ENCODE data around the gene FGF5. TPM values are rescaled to one million over a fixed set of nuclear protein-coding genes. Genes with fewer than 3 reads are reported as not detected.

Gene FGF5
- total and polyA plus RNA-seq, 2 of the 13 experiments (the other 11 are each of a cell fraction or from before 2014, with no cell fraction given), result not detected

DNA sequence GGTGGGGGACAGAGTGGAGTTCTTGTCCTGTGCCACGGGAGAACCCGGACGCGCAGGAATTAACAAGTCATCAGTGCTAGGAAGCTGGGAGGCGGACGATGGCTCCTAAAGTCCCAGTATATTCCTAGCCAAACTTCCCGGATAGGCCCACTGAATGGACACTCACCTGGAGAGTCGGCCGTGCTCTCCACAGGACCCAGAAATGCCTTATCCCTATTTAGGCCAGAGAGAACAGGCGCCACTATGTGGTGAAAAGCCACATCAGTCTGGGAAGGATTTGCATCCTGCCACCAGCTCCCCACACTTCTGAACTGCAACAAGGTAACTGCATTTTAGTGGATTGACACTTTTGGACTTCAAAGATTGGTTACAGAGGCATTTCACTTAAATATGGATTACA, 70.1 kb downstream of the FGF5 start:
- Histone ChIP-seq H3K36me3 (replicated peaks in 1 of 2; ENCODE audit: control insufficient read depth in 1 of 2, insufficient read depth in 2 of 2, low read length in 2 of 2) (no peaks in the 10 kb centered on the region), H3K27ac (ENCODE audit: extremely low read length, insufficient read depth, low read length) (no peak overlapping the region), H3K27me3 (ENCODE audit: control insufficient read depth in 1 of 2, insufficient read depth in 2 of 2, low read length in 2 of 2) (peaks cover 0 to 14% of the 10 kb centered on the region in 2 experiments; a peak in 2 of 5 replicates), H3K4me2 (ENCODE audit: low read depth, low read length) (peak overlapping the region; percentile 97), H3K4me1 (ENCODE audit: insufficient read depth, low read length) (peaks cover 9% of the 10 kb centered on the region), H3K9me3 (ENCODE audit: low read length) (no peaks in the 10 kb centered on the region; the same call in 1 of the 2 replicates), H3K9ac (ENCODE audit: insufficient read depth, low read depth, low read length) (no peak overlapping the region), H3K79me2 (ENCODE audit: insufficient read depth, low read length) (no peaks in the 10 kb centered on the region), H3K4me3 (replicated peaks in 1 of 3; ENCODE audit: insufficient read depth in 1 of 3, low read depth in 2 of 3, low read length in 3 of 3) (peak overlapping the region in 1 of 3 experiments; percentile 77; a peak in 1 of 6 replicates), H4K20me1 (ENCODE audit: insufficient read depth, low read length) (peaks cover 2% of the 10 kb centered on the region; the same call in 1 of the 2 replicates), H2AFZ (ENCODE audit: low read length) (no peak overlapping the region)
- DNase-seq (ENCODE audit: low spot score) (peak; percentile 13), ATAC-seq (peak; percentile 79), FAIRE-seq (peak; percentile 34)
- in situ Hi-C loops (cut with HindIII; ENCODE audit: extremely low pct_ligation_motif_present, low pct_unique_long_range_greater_than_20kb), result no loop called here
- TF ChIP-seq STAG1 (CRISPR knock-in tag; IDR thresholded peaks at IDR 0.05), result peak; percentile 30; the same call in 1 of the 2 replicates
- TF ChIP-seq NONO (IDR thresholded peaks at IDR 0.05), result no peak
- TF ChIP-seq NONO (CRISPR knock-in tag; conservative IDR thresholded peaks at IDR 0.05), result no peak
- TF ChIP-seq, protein P1, sequence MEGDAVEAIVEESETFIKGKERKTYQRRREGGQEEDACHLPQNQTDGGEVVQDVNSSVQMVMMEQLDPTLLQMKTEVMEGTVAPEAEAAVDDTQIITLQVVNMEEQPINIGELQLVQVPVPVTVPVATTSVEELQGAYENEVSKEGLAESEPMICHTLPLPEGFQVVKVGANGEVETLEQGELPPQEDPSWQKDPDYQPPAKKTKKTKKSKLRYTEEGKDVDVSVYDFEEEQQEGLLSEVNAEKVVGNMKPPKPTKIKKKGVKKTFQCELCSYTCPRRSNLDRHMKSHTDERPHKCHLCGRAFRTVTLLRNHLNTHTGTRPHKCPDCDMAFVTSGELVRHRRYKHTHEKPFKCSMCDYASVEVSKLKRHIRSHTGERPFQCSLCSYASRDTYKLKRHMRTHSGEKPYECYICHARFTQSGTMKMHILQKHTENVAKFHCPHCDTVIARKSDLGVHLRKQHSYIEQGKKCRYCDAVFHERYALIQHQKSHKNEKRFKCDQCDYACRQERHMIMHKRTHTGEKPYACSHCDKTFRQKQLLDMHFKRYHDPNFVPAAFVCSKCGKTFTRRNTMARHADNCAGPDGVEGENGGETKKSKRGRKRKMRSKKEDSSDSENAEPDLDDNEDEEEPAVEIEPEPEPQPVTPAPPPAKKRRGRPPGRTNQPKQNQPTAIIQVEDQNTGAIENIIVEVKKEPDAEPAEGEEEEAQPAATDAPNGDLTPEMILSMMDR (CRISPR knock-in tag; IDR thresholded peaks at IDR 0.05), result peak; percentile 48
- TF ChIP-seq DPF2 (CRISPR knock-in tag; IDR thresholded peaks at IDR 0.05; ENCODE audit: borderline replicate concordance, low read depth), result no peak
- TF ChIP-seq DMAP1 (CRISPR knock-in tag; IDR thresholded peaks at IDR 0.05), result no peak
- intact Hi-C loops (cut with micrococcal nuclease; ENCODE audit: unreplicated experiment), result loop anchor here (5.0 kb wide), 2 partner anchors 114 to 1384 kb away; no protein-coding TSS in a partner anchor
- POLR2A ChIA-PET, result no interaction called here
- CTCF ChIA-PET (ENCODE audit: low intra/inter-chr PET ratio, low total read pairs), result no interaction called here
- BruUV-seq (replicated peaks), result no TSS peak
- 33% methylated on average over 5 of the region's 10 CpGs for WGBS (ENCODE audit: low lambda C conversion rate)

DNA sequence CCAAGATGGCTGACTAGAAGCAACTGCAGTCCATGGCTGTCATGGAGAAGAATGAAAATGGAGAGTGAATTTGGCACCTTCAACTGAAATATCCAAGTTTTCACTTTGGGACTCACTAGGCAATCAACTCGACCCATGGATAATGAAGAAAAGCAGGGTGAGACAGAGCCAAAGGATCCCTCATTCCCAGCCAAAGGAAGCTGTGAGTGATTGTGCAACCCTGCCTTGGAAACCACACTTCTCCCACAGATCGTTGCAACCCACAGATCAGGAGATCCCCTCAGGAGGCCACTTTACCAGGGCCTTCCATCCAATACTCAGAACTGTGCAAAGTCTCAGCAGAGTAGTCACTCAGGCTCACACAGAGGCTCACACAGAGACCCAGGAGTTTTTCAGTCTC, 73.6 kb downstream of the FGF5 start:
- H3K79me2 ChIP-seq (ENCODE audit: insufficient read depth, low read length), result no peaks in the 10 kb centered on the region
- no peaks in the 10 kb centered on the region for H3K36me3 ChIP-seq (replicated peaks in 1 of 2; ENCODE audit: control insufficient read depth in 1 of 2, insufficient read depth in 2 of 2, low read length in 2 of 2)
- H3K27ac ChIP-seq (ENCODE audit: extremely low read length, insufficient read depth, low read length), result no peak overlapping the region
- intact Hi-C loops (cut with micrococcal nuclease; ENCODE audit: unreplicated experiment) (no loop called here), in situ Hi-C loops (cut with HindIII; ENCODE audit: extremely low pct_ligation_motif_present, low pct_unique_long_range_greater_than_20kb) (no loop called here)
- no peak for DNase-seq (ENCODE audit: low spot score)
- CTCF ChIA-PET (ENCODE audit: low intra/inter-chr PET ratio, low total read pairs), result no interaction called here
- POLR2A ChIA-PET, result no interaction called here
- H3K4me3 ChIP-seq (replicated peaks in 1 of 3; ENCODE audit: insufficient read depth in 1 of 3, low read depth in 2 of 3, low read length in 3 of 3), result no peak overlapping the region
- H3K9me3 ChIP-seq (ENCODE audit: low read length), result no peaks in the 10 kb centered on the region; the same call in 1 of the 2 replicates
- TF ChIP-seq CEBPB (IDR thresholded peaks at IDR 0.05; ENCODE audit: borderline replicate concordance, low read depth, low read length), result peak; percentile 57; the same call in 1 of the 2 replicates
- TF ChIP-seq SKI (IDR thresholded peaks at IDR 0.05; ENCODE audit: partially characterized antibody), result no peak
- TF ChIP-seq, protein P2, sequence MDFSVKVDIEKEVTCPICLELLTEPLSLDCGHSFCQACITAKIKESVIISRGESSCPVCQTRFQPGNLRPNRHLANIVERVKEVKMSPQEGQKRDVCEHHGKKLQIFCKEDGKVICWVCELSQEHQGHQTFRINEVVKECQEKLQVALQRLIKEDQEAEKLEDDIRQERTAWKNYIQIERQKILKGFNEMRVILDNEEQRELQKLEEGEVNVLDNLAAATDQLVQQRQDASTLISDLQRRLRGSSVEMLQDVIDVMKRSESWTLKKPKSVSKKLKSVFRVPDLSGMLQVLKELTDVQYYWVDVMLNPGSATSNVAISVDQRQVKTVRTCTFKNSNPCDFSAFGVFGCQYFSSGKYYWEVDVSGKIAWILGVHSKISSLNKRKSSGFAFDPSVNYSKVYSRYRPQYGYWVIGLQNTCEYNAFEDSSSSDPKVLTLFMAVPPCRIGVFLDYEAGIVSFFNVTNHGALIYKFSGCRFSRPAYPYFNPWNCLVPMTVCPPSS (IDR thresholded peaks at IDR 0.05), result no peak
- no peak for TF ChIP-seq U2AF1 (optimal IDR thresholded peaks at IDR 0.05; ENCODE audit: low read depth, low read length)
- BruUV-seq (replicated peaks), result no TSS peak
- H2AFZ ChIP-seq (ENCODE audit: low read length), result no peak overlapping the region
- ATAC-seq, result no peak
- peaks cover 2% of the 10 kb centered on the region; the same call in 1 of the 2 replicates for H4K20me1 ChIP-seq (ENCODE audit: insufficient read depth, low read length)
- H3K9ac ChIP-seq (ENCODE audit: insufficient read depth, low read depth, low read length), result no peak overlapping the region
- no peak for FAIRE-seq
- peaks cover 0 to 14% of the 10 kb centered on the region in 2 experiments; a peak in 2 of 5 replicates for H3K27me3 ChIP-seq (ENCODE audit: control insufficient read depth in 1 of 2, insufficient read depth in 2 of 2, low read length in 2 of 2)
- 0% methylated on average over 1 of the region's 2 CpGs for WGBS (ENCODE audit: low lambda C conversion rate)
- H3K4me1 ChIP-seq (ENCODE audit: insufficient read depth, low read length), result peaks cover 9% of the 10 kb centered on the region
- H3K4me2 ChIP-seq (ENCODE audit: low read depth, low read length), result no peak overlapping the region
